ENCODE measurements around the gene OST4.
"Not testable (repeated sequence)": the region's sequence is repeated elsewhere in the genome, so short reads cannot be mapped to it uniquely, and the experiment has no call there.

The OST4 gene

DNA sequence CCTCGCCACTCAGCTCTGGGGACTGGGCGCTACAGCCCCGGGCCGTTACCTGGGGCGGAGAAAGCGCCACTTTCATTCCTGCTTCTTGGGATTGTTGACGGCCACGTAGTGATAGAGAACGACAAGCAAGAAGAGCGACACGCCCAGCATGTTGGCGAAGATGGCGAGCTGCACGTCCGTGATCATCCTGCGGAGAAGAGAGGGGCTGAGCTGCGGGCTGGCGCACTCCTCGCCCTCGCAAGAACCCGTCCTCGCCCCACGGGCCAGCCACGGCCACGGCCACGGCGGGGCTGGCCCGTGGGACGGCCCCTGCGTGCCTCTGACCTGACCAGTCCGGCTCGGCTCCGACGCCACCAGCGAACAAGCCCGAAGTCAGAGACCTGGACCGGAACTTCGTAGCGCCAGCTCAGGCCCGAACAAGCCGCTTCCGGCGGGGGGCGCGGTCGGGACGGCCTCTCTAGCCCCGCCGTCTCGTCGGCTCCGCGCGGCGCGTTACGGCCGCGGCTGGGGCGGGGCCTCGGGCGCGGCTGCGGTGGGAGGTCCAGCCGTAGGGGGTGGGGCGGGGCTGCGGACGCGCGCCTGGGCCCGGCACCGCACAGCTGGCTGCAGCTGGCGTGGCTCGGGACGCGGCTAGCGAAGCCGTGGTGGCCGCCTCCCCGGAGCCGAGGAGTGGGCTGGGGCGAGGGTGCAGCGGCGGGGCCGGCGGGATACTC, at the start of gene OST4:
OST4 (minus strand) TSS at position 378 of the 713 bp plus-strand sequence.
- TF ChIP-seq JUND (IDR thresholded peaks at IDR 0.05; ENCODE audit: low read depth): no peak
- in situ Hi-C loops (cut with HindIII; ENCODE audit: low pct_unique_long_range_greater_than_20kb, low sequenced_read_pairs): no loop called here

DNA sequence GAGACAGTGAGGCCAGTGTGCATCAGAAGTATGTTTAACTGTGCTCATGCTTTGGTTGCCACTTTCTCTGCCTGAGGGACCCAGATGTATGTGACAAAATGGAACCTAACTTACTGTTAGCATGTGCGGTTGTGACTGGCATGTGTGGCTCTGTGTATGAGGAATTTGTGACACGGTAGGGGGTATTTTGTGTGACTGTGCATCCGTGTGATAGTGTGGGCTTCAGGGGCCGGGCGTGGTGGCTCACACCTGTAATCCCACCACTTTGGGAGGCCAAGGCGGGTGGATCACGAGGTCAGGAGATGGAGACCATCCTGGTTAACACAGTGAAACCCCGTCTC, 47.8 kb upstream of the OST4 start:
- DNase-seq (ENCODE audit: low read depth in 1 of 2, low spot score in 1 of 2); in situ Hi-C loops (cut with HindIII; ENCODE audit: low pct_unique_long_range_greater_than_20kb, low sequenced_read_pairs): not testable (repeated sequence)

More for the DNA sequence above, at the start of gene OST4:
- peak; percentile 91 to 92 for DNase-seq (ENCODE audit: low read depth in 1 of 2, low spot score in 1 of 2)

DNA sequence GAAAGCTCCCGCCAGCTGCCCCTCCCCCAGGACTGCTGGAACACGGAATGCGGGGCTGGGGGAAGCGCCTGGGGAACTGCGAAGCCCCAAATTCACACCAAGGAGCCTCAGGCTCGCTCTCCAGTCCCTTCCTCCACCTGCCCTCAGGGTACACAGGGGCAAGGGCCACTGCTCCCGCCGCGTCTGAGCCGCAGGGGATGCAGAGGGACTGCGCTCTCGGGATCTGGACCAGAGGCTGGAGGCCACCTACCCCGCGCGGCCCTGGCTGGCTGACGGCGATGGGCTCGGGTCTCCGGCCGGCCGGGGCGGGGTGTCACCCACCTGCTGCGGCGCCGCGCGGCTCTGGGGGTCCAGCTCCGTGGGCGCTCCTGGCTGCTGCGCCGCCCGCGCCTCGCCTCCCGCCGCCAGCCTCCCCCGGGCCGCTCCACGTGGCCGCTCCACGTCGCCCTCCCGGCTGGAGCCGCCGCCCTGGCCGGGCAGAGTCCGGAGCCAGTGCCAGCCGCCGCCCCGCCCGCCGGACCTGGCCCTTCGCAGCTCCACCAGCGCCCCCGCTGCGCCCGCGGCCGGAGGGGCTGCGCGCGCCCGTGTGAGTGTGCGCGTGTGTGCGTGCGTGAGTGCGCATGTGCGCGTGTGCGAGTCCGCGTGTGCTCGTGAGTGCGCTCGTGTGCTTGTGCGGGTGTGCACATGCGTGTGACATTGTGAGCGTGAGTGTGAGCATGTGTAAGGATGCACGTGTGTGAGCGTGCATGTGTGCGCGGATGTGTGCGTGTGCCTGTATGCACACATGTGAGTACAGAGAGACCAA, 47.3 kb upstream of the OST4 start, which contains the start of gene CGREF1:
CGREF1 (minus strand) TSS at position 604 of the 805 bp plus-strand sequence. CDS start 14,762 bp downstream, outside the sequence.
- no peak for TF ChIP-seq JUND (IDR thresholded peaks at IDR 0.05; ENCODE audit: low read depth)
- DNase-seq (ENCODE audit: low read depth in 1 of 2, low spot score in 1 of 2): peak; percentile 28
- in situ Hi-C loops (cut with HindIII; ENCODE audit: low pct_unique_long_range_greater_than_20kb, low sequenced_read_pairs): no loop called here

DNA sequence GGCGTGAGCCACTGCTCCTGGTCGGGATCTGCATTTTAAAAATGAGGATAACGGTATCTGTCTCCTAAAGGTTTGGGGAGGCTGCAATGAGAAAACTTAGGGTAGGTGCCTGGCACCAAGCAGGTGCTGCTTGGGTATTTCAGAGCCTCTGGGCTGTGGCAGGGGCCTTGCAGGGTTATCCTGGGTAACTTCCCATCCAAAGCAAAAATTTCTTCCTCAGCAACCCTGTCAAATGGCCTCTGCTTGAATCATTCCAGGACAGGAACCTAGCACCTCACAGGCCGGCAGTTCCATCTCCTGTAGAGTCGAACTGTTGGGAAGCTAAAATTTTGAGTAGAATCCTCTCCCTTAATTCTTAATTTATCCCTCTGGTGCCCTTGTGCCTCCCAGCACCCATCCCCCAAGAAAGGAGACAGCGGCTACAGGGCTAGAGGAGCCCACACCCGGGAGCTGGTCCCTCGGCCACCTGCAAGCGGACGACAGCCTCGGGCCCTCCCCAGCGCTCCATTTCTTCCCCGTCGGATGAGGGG, 46.6 kb upstream of the OST4 start:
- in situ Hi-C loops (cut with HindIII; ENCODE audit: low pct_unique_long_range_greater_than_20kb, low sequenced_read_pairs): no loop called here
- DNase-seq (ENCODE audit: low read depth in 1 of 2, low spot score in 1 of 2): no peak
- no peak for TF ChIP-seq JUND (IDR thresholded peaks at IDR 0.05; ENCODE audit: low read depth)

DNA sequence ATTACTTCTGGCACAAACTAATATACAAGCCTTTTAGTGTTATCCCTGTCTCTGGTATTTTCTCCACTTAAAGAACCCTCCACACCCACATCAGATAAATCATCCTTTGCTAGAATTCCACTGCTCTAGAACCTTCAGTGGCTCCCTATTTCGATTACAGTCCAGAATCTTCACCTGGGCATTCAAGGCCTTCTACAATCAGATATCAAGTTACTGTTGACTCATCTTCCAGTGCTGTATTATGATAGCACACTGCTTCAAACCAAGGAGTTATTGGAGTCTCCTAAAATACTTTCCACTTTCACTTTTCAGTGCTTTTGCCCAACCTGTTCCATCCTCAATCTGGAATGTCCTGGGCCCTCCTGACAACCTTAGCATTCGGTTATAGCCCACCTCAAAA, 44.1 kb upstream of the OST4 start:
- no peak for TF ChIP-seq JUND (IDR thresholded peaks at IDR 0.05; ENCODE audit: low read depth)
- in situ Hi-C loops (cut with HindIII; ENCODE audit: low pct_unique_long_range_greater_than_20kb, low sequenced_read_pairs): no loop called here
- no peak for DNase-seq (ENCODE audit: low read depth in 1 of 2, low spot score in 1 of 2)

DNA sequence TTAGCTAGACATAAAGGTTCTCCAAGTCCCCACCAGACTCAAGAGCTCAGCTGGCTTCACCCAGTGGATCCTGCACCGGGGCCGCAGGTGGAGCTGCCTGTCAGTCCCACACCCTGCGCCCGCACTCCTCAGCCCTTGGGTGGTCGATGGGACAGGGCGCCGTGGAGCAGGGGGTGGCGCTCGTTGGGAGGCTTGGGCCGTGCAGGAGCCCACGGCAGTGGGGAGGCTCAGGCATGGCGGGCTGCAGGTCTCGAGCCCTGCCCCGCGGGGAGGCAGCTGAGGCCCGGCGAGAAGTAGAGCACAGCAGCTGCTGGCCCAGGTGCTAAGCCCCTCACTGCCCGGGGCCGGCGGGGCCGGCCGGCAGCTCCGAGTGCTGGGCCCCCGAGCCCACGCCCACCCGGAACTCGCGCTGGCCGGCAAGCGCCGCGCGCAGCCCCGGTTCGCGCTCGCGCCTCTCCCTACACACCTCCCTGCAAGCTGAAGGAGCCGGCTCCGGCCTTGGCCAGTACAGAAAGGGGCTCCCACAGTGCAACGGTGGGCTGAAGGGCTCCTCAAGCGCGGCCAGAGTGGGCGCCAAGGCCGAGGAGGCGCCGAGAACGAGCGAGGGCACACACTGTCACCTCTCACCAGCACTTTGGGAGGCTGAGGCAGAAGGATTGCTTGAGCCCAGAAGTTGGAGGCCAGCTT, 40.1 kb upstream of the OST4 start:
- in situ Hi-C loops (cut with HindIII; ENCODE audit: low pct_unique_long_range_greater_than_20kb, low sequenced_read_pairs); DNase-seq (ENCODE audit: low read depth in 1 of 2, low spot score in 1 of 2): not testable (repeated sequence)

DNA sequence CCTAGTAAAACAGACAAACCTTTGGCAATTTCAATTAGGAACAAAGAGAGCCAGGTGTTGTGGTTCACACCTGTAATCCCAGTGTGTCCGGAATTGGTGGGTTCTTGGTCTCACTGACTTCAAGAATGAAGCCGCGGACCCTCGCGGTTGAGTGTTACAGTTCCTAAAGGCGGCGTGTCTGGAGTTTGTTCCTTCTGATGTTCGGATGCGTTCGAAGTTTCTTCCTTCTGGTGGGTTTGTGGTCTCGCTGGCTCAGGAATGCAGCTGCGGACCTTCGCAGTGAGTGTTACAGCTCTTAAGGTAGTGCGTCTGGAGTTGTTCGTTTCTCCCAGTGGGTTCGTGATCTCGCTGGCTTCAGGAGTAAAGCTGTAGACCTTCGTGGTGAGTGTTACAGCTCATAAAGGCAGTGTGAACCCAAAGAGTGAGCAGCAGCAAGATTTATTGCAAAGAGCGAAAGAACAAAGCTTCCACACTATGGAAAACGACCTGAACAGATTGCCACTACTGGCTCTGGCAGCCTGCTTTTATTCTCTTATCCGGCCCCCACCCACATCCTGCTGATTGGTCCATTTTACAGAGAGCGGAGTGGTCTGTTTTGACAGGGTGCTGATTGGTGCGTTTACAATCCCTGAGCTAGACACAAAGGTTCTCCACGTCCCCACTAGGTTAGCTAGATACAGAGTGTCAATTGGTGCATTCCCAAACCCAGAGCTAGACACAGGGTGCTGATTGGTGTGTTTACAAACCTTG, 39.3 kb upstream of the OST4 start:
- in situ Hi-C loops (cut with HindIII; ENCODE audit: low pct_unique_long_range_greater_than_20kb, low sequenced_read_pairs); DNase-seq (ENCODE audit: low read depth in 1 of 2, low spot score in 1 of 2): not testable (repeated sequence)

DNA sequence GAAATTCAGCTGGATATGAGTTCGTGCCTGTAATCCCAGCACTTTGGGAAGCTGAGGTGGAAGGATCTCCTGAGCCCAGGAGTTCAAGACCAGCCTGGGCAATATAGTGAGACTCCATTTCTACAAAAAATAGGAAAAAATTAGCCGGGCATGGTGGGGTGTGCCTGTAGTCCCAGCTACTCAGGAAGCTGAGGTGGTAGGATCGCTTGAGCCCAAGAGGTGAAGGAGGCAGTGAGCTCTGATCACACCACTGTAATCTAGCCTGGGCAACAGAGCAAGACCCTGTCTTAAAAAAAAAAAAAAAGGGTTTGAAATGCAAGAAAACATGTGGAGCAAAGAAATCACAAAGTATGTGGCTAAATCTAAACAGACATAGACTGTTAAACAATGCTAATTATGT, 37.6 kb upstream of the OST4 start:
- no peak for TF ChIP-seq JUND (IDR thresholded peaks at IDR 0.05; ENCODE audit: low read depth)
- DNase-seq (ENCODE audit: low read depth in 1 of 2, low spot score in 1 of 2): no peak
- in situ Hi-C loops (cut with HindIII; ENCODE audit: low pct_unique_long_range_greater_than_20kb, low sequenced_read_pairs): no loop called here

DNA sequence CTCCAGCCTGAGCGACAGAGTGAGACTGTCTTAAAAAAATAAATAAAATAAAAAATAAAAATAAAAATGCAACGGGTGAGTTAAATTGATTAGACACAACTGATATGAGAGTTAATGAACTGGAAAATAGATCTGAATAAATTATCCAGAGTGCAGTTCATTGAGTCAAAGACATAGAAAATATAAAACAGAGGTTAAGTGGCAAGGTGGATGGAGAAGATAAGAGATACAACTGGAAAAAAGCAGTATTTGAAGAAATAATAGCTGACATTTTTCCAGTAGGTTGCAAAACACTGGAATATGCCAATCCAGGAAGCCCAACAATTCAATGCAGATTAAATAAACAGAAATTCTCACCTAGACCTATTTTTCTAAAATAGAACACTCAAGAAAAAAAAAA, 36.8 kb upstream of the OST4 start:
- in situ Hi-C loops (cut with HindIII; ENCODE audit: low pct_unique_long_range_greater_than_20kb, low sequenced_read_pairs): no loop called here
- TF ChIP-seq JUND (IDR thresholded peaks at IDR 0.05; ENCODE audit: low read depth): no peak

DNA sequence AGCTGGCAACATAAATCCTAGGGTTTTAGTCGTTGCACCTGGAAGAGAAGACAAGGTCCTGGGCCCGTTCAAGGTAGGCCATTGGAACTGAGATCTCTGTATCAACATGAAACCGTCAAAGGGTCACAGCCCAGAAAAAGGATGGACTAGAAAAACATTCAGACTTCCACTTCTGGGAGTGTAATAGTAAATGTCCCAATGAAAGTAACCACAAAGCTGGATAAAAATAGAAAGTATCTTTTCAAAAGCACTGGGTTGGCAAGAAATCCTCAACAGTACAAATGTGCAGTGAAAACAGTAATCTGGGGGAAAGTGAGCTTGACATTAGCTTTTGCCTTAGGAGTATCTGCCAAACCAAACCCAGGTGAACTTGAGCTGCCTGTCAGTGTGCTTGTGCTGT, 34.5 kb upstream of the OST4 start:
- TF ChIP-seq JUND (IDR thresholded peaks at IDR 0.05; ENCODE audit: low read depth): no peak
- in situ Hi-C loops (cut with HindIII; ENCODE audit: low pct_unique_long_range_greater_than_20kb, low sequenced_read_pairs): no loop called here
- DNase-seq (ENCODE audit: low read depth in 1 of 2, low spot score in 1 of 2): no peak

More for the DNA sequence above, 36.8 kb upstream of the OST4 start:
- no peak for DNase-seq (ENCODE audit: low read depth in 1 of 2, low spot score in 1 of 2)

DNA sequence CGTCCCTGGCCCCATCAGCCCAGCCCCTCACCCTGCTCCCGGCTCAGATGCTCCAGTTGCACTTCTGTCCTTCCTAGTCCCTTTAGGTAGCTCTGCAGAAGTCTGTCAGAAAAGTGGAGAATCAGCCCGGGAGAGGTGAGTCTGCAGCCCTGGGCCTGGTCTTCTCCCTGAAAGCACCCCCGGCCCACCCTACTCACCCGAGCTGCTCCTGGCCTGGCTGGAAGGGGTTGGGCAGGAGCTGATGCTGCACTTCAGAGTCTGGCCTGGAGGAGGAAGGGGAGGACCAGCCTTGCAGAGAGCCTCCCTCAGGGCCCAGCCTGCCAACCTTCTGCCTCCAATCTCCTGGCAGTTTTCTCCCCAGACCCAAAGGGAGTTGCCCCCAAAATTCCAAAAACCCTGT, 30.9 kb upstream of the OST4 start:
- TF ChIP-seq JUND (IDR thresholded peaks at IDR 0.05; ENCODE audit: low read depth): no peak
- in situ Hi-C loops (cut with HindIII; ENCODE audit: low pct_unique_long_range_greater_than_20kb, low sequenced_read_pairs): no loop called here
- DNase-seq (ENCODE audit: low read depth in 1 of 2, low spot score in 1 of 2): no peak

DNA sequence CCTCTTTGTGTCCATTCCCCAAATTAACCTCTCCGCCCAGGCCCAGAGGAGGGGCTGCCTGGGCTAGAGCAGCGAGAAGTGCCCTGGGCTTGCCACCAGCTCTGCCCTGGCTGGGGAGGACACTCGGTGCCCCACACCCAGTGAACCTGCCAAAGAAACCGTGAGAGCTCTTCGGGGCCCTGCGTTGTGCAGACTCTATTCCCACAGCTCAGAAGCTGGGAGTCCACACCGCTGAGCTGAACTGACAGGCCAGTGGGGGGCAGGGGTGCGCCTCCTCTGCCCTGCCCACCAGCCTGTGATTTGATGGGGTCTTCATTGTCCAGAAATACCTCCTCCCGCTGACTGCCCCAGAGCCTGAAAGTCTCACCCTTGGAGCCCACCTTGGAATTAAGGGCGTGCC, 28.6 kb upstream of the OST4 start:
- no peak for TF ChIP-seq JUND (IDR thresholded peaks at IDR 0.05; ENCODE audit: low read depth)
- in situ Hi-C loops (cut with HindIII; ENCODE audit: low pct_unique_long_range_greater_than_20kb, low sequenced_read_pairs): no loop called here
- no peak for DNase-seq (ENCODE audit: low read depth in 1 of 2, low spot score in 1 of 2)
